Spleen (tissue), 11 donors: ENCODE data around the gene SFXN5. TPM values are rescaled to one million over a fixed set of nuclear protein-coding genes. Genes with fewer than 3 reads are reported as not detected.

ENCODE experiments used
- DNase-seq: peaks from one replicate; pipeline ENCODE4 v3.0.0-alpha.2; 2020
- H3K27ac ChIP-seq, 8 donors: fragments of 200-600 bp; sonication (generic) in 7 of 8; 1 replicate in 4 of 8; 2 replicates in 4 of 8; pipeline versions ENCODE4 v1.5.0 to v1.8.0; 2016 to 2021; ENCODE audit warnings: inconsistent platforms in 4 of 8, mild to moderate bottlenecking in 4 of 8, moderate library complexity in 1 of 8
- H3K27me3 ChIP-seq, 7 donors: fragments of 200-600 bp; sonication (generic) in 6 of 7; replicated peaks in 1 of 7; 1 replicate in 4 of 7; 2 replicates in 3 of 7; pipeline versions ENCODE4 v1.5.0 to v1.8.0; 2016 to 2021; ENCODE audit warnings: inconsistent platforms in 3 of 7, mild to moderate bottlenecking in 1 of 7
- H3K36me3 ChIP-seq, 6 donors: fragments of 200-600 bp; sonication (generic) in 5 of 6; 1 replicate in 4 of 6; 2 replicates in 2 of 6; pipeline versions ENCODE4 v1.5.0 to v1.8.0; 2016 to 2021; ENCODE audit warnings: inconsistent platforms in 2 of 6
- H3K4me1 ChIP-seq, 6 donors: fragments of 200-600 bp; sonication (generic) in 5 of 6; 1 replicate in 3 of 6; 2 replicates in 3 of 6; pipeline versions ENCODE4 v1.5.0 to v1.8.0; 2016 to 2021; ENCODE audit warnings: inconsistent platforms in 3 of 6
- H3K4me3 ChIP-seq, 8 donors: fragments of 200-600 bp; sonication (generic) in 7 of 8; 1 replicate in 4 of 8; 2 replicates in 4 of 8; pipeline versions ENCODE4 v1.5.0 to v1.8.0; 2016 to 2021; ENCODE audit warnings: inconsistent platforms in 4 of 8, mild to moderate bottlenecking in 4 of 8, moderate library complexity in 2 of 8
- H3K9me3 ChIP-seq, 8 donors: fragments of 200-600 bp; sonication (generic) in 7 of 8; 1 replicate in 4 of 8; 2 replicates in 4 of 8; pipeline versions ENCODE4 v1.5.0 to v1.8.0; 2016 to 2021; ENCODE audit warnings: inconsistent platforms in 4 of 8
- CTCF ChIP-seq, 11 experiments: fragments of 200-600 bp in 7 of 11; fragments of 450-650 bp in 4 of 11; sonication (generic) in 4 of 11; IDR thresholded peaks in 8 of 11; conservative IDR thresholded peaks in 3 of 11; 1 replicate in 7 of 11; 2 replicates in 4 of 11; pipeline versions ENCODE4 v1.4.0 to v1.8.0; 2016 to 2021; ENCODE audit warnings: antibody characterized with exemption in 11 of 11, inconsistent platforms in 4 of 11, mild to moderate bottlenecking in 1 of 11
- POLR2A ChIP-seq, 3 donors: fragments of 450-650 bp; IDR thresholded peaks; one replicate each; pipeline ENCODE4 v1.5.1; 2017; ENCODE audit warnings: antibody characterized with exemption in 3 of 3, mild to moderate bottlenecking in 1 of 3
- POLR2AphosphoS5 ChIP-seq, 3 donors: sonication (generic); formaldehyde crosslinking; IDR thresholded peaks; one replicate each; pipeline ENCODE4 v1.5.1; 2017; ENCODE audit warnings: antibody characterized with exemption in 3 of 3
- WGBS, 5 donors: extraction: QIAGEN DNeasy Blood & Tissue Kit in 3 of 5; methylation state at CpG; one replicate each; pipeline versions ENCODE4 v1.1.5 to v1.1.7; 2013 to 2018; 5-methylcytosine and 5-hydroxymethylcytosine counted together
- intact Hi-C: fragments of 100-400 bp; cut with DNase I; formaldehyde crosslinking; loops from one replicate; pipeline ENCODE4 v1.15.0; 2023; ENCODE audit warnings: low total_unique reads
- polyA plus RNA-seq, 3 donors: library from polyadenylated mRNA; stranded (reverse); fragments of 200-250 nt; gene quantifications; one replicate each; pipeline ENCODE4 v1.2.1, GENCODE V29; 2013
- total RNA-seq, 7 donors: library from RNA; depleted of rRNA in 3 of 7; stranded (reverse); fragments of >200 nt in 3 of 7; fragmentation: NEBNext Ultra II Directional in 4 of 7; extraction: Animal tissue kit (Norgen Biotek cat#: 25700) in 4 of 7; gene quantifications; one replicate each; pipeline versions ENCODE4 v1.1.0 to v1.2.1, GENCODE V29; 2016 to 2021
- donor health status: healthy with polysubstance abuse.
- donor health status: DM: no; HTN: no; CAD: no; lungs with moderate emphysema.
- donor health status: DM: no; HTN: no; CAD: no.
- donor health status: Bipolar disorder and iron deficiency.
- donor health status: healthy.
- donor health status: DM: no; HTN: no; CAD: no.
- donor health status: DM: yes; HTN: yes; CAD: no.

The SFXN5 gene
- total and polyA plus RNA-seq, 10 donors = 2.6 to 41.4 (median 22.9) TPM

GRCh38 chr2:73114273-73114867 is 42.9 kb upstream of the SFXN5 start:
- intact Hi-C loops = no loop called here
- 85 to 91% (median 88%) methylated on average over 4 of the region's 4 CpGs for whole genome bisulfite sequencing, 5 donors
- Histone ChIP-seq H3K4me1 (peaks cover 3 to 41% (median 28%) of the 10 kb centered on the region in 6 donors), H3K27me3 (peaks cover 0 to 32% (median 0%) of the 10 kb centered on the region in 7 donors), H3K4me3 (no peak overlapping the region), H3K36me3 (no peaks in the 10 kb centered on the region), H3K9me3 (no peaks in the 10 kb centered on the region), H3K27ac (no peak overlapping the region)
- no peak for TF ChIP-seq CTCF (IDR thresholded peaks at IDR 0.05 in 8 of 11, conservative IDR thresholded peaks at IDR 0.05 in 3 of 11)
- TF ChIP-seq POLR2AphosphoS5 (IDR thresholded peaks at IDR 0.05) = no peak
- no peak for DNase-seq

GRCh38 chr2:73112913-73113854 is 41.7 kb upstream of the SFXN5 start, which contains the start of gene RAB11FIP5:
Gene RAB11FIP5, minus strand, starts transcription at chr2:73112948. Its CDS starts 171 bp downstream, at chr2:73112777.
- peaks cover 0 to 32% (median 0%) of the 10 kb centered on the region in 7 donors for H3K27me3 ChIP-seq
- intact Hi-C loops = no loop called here
- WGBS, 5 donors = 2 to 4% (median 3%) methylated on average over 44 to 93 of the region's 93 CpGs
- H3K27ac ChIP-seq = peak within 1 kb of the TSS; percentile 74 to 90 (median 86)
- TF ChIP-seq POLR2AphosphoS5 (IDR thresholded peaks at IDR 0.05) (peak; percentile 29 to 77 (median 72)), POLR2A (IDR thresholded peaks at IDR 0.05) (no peak), CTCF (IDR thresholded peaks at IDR 0.05 in 8 of 11, conservative IDR thresholded peaks at IDR 0.05 in 3 of 11) (peak in 1 of 11 experiments; percentile 9)
- H3K36me3 ChIP-seq = no peaks in the 10 kb centered on the region
- H3K4me3 ChIP-seq = peak within 1 kb of the TSS; percentile 71 to 96 (median 75)
- H3K9me3 ChIP-seq = no peaks in the 10 kb centered on the region
- H3K4me1 ChIP-seq = peaks cover 3 to 52% (median 31%) of the 10 kb centered on the region in 6 donors
- DNase-seq = peak; percentile 91

GRCh38 chr2:73112026-73112912 is 40.8 kb upstream of the SFXN5 start:
- no peaks in the 10 kb centered on the region for H3K9me3 ChIP-seq
- intact Hi-C loops = no loop called here
- DNase-seq = peak; percentile 85
- TF ChIP-seq POLR2A (IDR thresholded peaks at IDR 0.05) = no peak
- TF ChIP-seq CTCF (IDR thresholded peaks at IDR 0.05 in 8 of 11, conservative IDR thresholded peaks at IDR 0.05 in 3 of 11) = no peak
- no peak for TF ChIP-seq POLR2AphosphoS5 (IDR thresholded peaks at IDR 0.05)
- WGBS, 5 donors = 3 to 12% (median 3%) methylated on average over 15 to 88 of the region's 88 CpGs
- peak overlapping the region; percentile 62 to 96 (median 75) for H3K4me3 ChIP-seq
- no peaks in the 10 kb centered on the region for H3K36me3 ChIP-seq
- H3K27ac ChIP-seq = peak overlapping the region; percentile 67 to 90 (median 86)
- H3K4me1 ChIP-seq = peaks cover 3 to 61% (median 35%) of the 10 kb centered on the region in 6 donors
- peaks cover 0 to 32% (median 0%) of the 10 kb centered on the region in 7 donors for H3K27me3 ChIP-seq
